BE2C (cell line): ENCODE measurements around the gene MNDA.

Experiments used
- DNase-seq: peaks from one replicate; pipeline ENCODE4 v3.0.0-alpha.2; 2020
- H3K27me3 ChIP-seq: fragments of 250-450 bp; sonication (Bioruptor Pico); 2 replicates; pipeline ENCODE4 v1.5.1; 2020; ENCODE audit warnings: mild to moderate bottlenecking
- H3K36me3 ChIP-seq: fragments of 250-450 bp; sonication (Bioruptor Pico); 2 replicates; pipeline ENCODE4 v1.5.1; 2020; ENCODE audit warnings: mild to moderate bottlenecking
- H3K4me1 ChIP-seq: fragments of 250-450 bp; sonication (Bioruptor Pico); 2 replicates; pipeline ENCODE4 v1.5.1; 2020
- H3K4me3 ChIP-seq: 2 replicates; pipeline ENCODE4 v1.5.1; 2011; ENCODE audit warnings: low read depth, low read length
- H3K9me3 ChIP-seq: fragments of 250-450 bp; sonication (Bioruptor Pico); 2 replicates; pipeline ENCODE4 v1.5.1; 2020
- CTCF ChIP-seq: IDR thresholded peaks from 2 replicates; pipeline ENCODE4 v1.5.1; 2012; ENCODE audit warnings: mild to moderate bottlenecking, low read depth, low read length

MNDA gene

GRCh38 chr1:158821723-158822122 is 9.4 kb upstream of the MNDA start:
- Histone ChIP-seq H3K9me3 (no peaks in the 10 kb centered on the region), H3K4me3 (no peak overlapping the region), H3K27me3 (no peaks in the 10 kb centered on the region), H3K36me3 (no peaks in the 10 kb centered on the region), H3K4me1 (no peaks in the 10 kb centered on the region)
- no peak for TF ChIP-seq CTCF
- no peak for DNase-seq

GRCh38 chr1:158830074-158830677 is 975 bp upstream of the MNDA start:
- no peaks in the 10 kb centered on the region for H3K4me1 ChIP-seq
- H3K9me3 ChIP-seq, result no peaks in the 10 kb centered on the region
- no peak for TF ChIP-seq CTCF
- no peaks in the 10 kb centered on the region for H3K27me3 ChIP-seq
- no peak for DNase-seq
- H3K36me3 ChIP-seq, result no peaks in the 10 kb centered on the region
- no peak overlapping the region for H3K4me3 ChIP-seq

- TF ChIP-seq CTCF, result no peak
- no peaks in the 10 kb centered on the region for H3K27me3 ChIP-seq
- H3K36me3 ChIP-seq, result no peaks in the 10 kb centered on the region
- DNase-seq, result no peak
- no peaks in the 10 kb centered on the region for H3K4me1 ChIP-seq
- no peak overlapping the region for H3K4me3 ChIP-seq
- no peaks in the 10 kb centered on the region for H3K9me3 ChIP-seq
Observed at GRCh38 chr1:158833264-158833663, 2.1 kb downstream of the MNDA start.

- H3K36me3 ChIP-seq, result no peaks in the 10 kb centered on the region
- no peak for DNase-seq
- no peaks in the 10 kb centered on the region for H3K27me3 ChIP-seq
- no peaks in the 10 kb centered on the region for H3K9me3 ChIP-seq
- H3K4me1 ChIP-seq, result no peaks in the 10 kb centered on the region
- no peak for TF ChIP-seq CTCF
- no peak overlapping the region for H3K4me3 ChIP-seq
Observed at GRCh38 chr1:158836038-158836437, 4.9 kb downstream of the MNDA start.

GRCh38 chr1:158838660-158839059 is 7.5 kb downstream of the MNDA start:
- no peak for DNase-seq
- H3K9me3 ChIP-seq, result no peaks in the 10 kb centered on the region
- no peak overlapping the region for H3K4me3 ChIP-seq
- no peak for TF ChIP-seq CTCF
- no peaks in the 10 kb centered on the region for H3K27me3 ChIP-seq
- no peaks in the 10 kb centered on the region for H3K36me3 ChIP-seq
- no peaks in the 10 kb centered on the region for H3K4me1 ChIP-seq

- Histone ChIP-seq H3K4me1 (no peaks in the 10 kb centered on the region), H3K27me3 (no peaks in the 10 kb centered on the region), H3K4me3 (no peak overlapping the region), H3K36me3 (no peaks in the 10 kb centered on the region), H3K9me3 (no peaks in the 10 kb centered on the region)
- TF ChIP-seq CTCF, result no peak
- DNase-seq, result no peak
Observed at GRCh38 chr1:158839566-158839965, 8.4 kb downstream of the MNDA start.
